Transverse colon (tissue), 3 donors: ENCODE results near the gene COX7A2L.

Experiments
- CTCF ChIP-seq, 5 experiments: fragments of 200-600 bp in 3 of 5; fragments of 450-650 bp in 2 of 5; sonication (generic) in 3 of 5; IDR thresholded peaks; 1 replicate in 2 of 5; 2 replicates in 3 of 5; pipeline ENCODE4 v1.5.1; 2016 to 2017; ENCODE audit warnings: antibody characterized with exemption in 5 of 5, inconsistent platforms in 3 of 5, mild to moderate bottlenecking in 2 of 5, moderate library complexity in 1 of 5
- EP300 ChIP-seq: sonication (generic); formaldehyde crosslinking; IDR thresholded peaks from one replicate; pipeline ENCODE4 v1.6.1; 2017; ENCODE audit warnings: antibody characterized with exemption, low read depth
- POLR2A ChIP-seq: fragments of 450-650 bp; IDR thresholded peaks from one replicate; pipeline ENCODE4 v1.6.1; 2016; ENCODE audit warnings: antibody characterized with exemption, mild to moderate bottlenecking, moderate library complexity

GRCh38 chr2:42353792-42354429 lies 7.1 kb downstream of the COX7A2L start:
- TF ChIP-seq POLR2A: no peak
- TF ChIP-seq CTCF (IDR thresholded peaks at IDR 0.05): no peak
- no peak for TF ChIP-seq EP300
